ENCODE results near the gene FAIM2.

Gene FAIM2

DNA sequence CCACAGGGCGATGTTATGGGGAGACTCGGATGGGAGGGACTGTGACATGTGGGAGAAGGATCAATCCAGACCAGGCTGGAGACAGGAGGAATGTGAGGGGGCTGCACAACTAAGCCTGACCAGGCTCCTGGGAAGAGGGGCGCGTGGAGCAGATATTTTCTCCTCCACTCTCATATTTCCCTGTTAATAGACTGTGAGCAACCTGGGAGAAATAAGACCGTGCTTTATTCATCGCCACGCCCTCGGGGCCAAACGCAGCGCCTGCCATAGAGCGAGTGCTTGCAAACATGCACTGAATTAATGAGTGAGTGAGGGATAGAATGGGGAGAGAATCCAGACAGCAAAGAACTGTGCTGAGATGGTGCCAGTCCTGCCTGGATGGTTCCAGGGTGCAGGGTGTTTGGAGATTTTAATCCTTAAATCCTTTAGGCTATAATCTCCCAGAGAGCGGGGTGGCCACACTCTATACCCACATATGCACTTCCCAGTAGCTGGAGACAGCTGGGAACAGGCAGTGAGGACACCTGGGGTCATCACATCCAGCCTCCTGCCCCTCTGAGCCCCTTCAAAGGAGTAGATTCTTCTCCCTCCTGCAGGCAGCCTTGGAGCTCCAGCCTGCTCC is 13.6 kb upstream of the FAIM2 start:
- no peak for DNase-seq

DNA sequence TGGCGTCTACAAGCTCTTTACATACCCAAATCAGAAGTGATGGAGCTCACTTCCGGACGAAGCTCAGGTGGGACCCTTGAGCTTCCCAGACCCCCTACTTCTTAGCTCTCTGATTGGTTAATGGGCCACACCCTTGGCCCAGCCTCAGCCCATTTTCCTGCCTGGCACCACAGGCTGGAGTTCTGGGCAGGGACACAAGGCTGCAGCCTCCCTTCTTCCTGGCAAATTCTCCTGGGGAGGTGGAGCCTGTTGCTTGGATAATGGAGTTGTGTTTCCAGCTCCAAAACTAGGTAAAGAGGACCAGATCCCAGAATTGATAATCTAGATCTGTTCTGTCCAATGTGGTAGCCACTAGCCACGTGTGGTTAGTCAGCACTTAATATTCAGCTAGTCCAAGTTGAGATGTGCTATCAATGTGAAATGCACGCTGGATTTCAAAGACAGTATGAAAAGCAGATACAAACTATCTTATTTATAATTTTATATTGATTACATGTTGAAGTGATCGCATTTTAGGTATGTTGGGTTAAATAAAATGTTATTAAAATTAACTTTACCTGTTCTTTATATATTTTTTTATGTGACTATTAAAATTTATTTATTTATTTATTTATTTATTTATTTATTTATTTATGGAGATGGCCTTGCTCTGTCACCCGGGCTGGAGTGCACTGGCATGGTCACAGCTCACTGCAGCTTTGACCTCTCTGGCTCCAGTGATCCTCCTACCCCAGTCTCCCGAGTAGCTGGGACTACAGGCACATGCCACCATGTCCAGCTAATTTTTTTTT is 12.6 kb upstream of the FAIM2 start:
- peak in 1 of 2 experiments; percentile 31 for DNase-seq

DNA sequence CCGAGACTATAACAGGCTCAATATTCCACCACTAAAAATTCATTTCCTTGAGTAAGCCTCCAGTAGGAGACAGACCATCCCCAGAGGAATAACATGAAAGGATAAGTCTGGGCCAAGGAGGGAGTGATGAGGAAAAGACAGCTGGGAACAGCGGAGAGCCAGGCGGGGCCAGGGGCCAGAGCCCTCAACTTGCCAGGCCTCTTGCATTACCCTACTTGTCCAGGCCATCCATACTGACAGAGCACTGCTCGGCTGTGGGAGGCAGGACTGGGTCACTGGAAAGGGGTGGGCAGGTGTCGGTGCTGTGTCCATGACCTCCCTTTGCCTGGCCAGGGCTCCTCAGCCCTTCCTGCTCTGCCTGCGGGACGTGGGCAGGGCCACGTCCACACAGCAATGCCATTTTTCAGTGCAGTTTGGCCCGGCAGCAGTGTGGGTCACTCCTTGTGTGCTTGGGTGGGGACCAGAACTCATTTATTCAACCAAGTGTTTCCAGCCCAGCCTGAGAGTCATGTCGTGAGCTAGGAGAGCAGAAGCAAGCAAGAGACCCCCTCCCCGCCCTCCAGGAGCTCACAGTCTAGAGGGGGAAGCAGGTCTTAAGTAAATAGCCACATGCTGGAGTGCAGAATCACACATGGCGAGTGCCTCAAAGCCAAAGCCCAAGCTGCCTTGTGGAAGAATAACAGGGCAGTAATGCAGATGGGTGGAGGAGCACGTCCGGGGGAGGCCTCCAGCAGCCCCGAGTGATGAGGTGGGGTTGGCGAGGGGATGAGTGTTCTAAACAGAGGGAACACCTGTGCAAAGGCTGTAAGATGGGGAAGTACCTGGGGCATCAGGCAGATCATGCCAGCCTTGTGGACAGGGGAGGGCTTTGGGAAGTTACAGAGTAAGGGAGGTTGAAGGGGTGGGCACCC is 8.9 kb upstream of the FAIM2 start:
- DNase-seq: no peak

DNA sequence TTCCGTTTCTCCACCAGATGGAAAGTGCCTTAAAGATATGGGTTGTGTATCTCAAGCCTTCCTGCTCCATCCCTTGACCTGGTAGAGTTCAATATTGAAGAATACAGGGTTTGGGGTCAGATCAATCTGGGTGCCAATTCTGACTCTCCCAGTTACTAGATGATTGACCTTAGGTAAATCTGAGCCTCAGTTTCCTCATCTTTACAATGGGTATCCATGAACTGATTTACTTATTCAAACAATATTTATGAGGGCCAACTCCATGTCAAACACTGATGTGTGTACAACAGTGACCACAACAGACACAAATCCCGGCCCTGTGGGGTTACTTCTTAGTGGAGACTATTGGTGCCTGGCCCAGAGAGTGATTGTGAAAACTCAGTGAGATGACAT is 7.5 kb upstream of the FAIM2 start:
- DNase-seq: no peak

DNA sequence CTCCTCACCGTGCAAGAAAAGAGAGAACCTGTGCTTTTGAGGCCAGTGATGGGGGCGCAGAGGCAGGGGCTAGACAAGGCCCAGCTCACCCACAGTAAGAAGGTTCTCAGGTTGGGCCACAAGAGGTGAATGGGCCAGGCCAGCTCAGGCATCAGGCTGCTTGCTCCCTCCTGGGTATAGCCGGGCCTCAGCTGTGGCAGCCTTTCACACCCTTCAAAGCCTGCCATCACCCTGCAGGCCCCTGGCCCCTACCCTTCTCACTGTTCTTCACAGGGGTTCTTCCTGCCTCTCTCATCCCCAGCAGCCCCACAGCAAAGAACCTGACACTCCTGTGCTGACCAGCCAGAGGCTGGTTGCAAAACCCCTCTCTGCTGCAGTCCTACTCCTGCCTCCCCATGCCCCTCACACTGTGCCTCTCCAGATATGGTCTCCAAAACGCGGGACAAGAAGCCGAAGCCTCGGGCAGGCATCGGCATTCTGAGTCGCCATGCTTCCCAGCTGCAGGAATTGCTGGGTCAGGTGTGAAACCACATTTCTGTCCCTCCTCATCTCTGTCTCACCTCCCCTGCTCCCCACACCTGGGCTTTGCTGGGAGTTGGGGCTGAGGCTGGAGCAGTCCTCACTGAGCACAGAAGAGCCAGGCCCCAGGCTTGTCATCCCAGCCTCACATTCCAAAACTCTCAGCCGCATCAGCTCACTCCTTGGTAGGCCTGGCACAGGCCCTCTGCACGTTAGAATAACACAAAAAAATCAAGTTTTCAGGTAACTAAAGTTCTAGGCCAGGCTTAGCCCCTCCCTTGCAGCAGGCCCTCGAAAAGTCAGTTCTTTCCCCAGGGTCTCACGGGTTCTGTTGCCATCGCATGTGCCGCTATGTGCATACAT is 6.9 kb upstream of the FAIM2 start:
- DNase-seq: no peak

DNA sequence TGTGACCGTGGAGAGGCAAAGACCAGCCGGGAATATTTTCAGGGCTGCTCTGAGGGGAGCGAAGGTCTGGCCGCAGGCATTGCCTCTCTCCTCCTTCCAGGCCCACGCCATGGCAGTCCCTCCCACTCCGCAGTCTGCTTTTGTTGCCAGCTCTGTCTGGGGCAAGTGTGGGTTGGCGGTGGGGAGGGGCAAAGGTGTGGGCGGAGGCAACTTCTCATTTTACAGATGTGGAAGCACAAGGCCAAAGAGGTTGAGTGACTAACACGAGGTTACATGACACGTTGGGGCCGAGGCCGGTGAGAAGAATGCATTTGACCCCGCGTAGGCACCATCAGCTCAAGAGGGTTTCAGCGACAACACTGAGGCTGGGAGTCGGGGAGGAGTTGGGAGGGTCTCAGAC is 6.1 kb upstream of the FAIM2 start:
- no peak for DNase-seq

DNA sequence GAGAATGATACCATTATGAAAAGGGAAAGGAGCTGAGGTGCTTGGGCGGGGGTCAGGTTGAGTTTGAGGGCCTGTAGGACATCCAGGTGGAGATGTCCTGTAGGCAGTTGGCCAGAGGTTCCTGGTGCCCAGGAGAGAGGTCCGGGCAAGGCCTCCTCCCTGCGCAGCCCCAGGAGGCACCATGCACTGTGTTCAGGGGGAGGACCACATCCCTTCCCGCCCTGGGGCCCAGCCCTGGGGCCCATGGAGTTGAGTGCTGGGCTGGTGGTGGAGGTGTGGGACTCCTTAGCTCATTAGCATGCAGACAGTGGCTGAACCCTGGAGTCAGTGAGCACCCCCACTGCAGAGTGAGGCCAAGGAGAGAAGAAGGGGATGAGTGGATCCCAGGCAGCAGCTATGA is 5.7 kb upstream of the FAIM2 start:
- DNase-seq: no peak

DNA sequence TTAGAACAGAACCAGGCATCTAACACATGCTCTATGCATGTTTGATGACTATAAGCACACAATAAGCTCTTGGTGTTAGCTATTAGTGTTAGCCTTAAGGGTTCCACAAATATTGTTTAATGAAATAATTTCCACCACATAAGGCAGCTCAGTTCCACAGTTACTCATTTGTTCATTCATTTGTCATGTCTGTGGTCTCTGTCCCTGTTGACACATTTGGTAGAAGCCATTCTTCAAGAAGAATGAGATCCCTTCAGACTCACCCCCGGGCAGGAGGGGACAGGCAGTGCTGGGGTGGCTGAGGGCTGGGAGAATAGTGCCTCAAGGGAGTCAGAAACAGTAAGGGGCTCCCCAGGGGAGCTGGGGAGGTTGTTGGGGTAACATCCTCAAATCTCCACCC is 3.7 kb upstream of the FAIM2 start:
- no peak for DNase-seq

DNA sequence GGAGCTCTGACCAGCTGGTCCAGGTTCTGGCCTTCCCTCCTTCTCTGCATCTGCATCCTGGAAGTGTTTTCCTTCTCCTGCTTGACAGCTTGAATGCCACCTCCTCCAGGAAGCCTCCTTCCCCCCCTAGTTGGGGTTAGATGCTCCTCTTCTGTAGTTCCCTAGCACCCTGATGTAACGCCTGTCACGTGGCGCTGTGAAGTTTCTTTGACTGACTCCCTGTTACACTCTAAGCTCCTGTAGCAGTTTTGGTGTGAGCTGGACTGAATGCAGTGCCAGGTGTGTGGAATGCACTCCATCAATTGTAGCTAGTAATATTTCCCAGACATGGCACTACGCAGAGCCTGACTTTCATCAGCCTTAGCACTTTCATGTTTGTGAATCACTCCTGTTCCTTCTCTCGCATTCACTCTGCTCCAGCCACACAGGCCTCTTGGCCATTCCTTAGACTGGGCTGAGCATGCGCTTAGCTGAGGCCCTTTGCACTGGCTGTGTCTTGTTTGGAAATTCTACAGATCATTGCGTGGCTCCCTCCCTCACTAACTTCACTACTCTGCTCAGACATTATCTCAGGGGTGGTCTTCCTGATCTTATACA is 2.1 kb upstream of the FAIM2 start:
- DNase-seq: no peak

DNA sequence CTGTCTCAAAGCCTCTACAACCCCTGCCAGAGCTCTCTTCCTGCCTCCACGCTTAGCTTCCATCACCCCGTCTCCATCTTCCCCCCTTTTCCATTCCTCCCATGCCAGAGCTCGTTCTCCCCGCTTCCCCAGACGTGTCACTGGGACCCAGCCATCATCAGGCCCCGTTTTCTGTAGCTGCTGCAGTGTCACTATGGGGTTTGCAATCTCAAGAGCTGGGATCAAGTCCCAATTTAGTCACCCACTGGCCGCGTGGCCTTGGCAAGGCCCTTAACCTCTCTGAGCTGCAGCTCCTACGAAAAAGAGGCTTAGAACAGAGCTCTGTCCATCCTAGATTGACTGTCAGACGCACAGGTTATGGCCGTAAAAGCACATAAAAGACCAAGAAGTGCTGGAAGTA is 901 bp upstream of the FAIM2 start:
- DNase-seq: no peak

DNA sequence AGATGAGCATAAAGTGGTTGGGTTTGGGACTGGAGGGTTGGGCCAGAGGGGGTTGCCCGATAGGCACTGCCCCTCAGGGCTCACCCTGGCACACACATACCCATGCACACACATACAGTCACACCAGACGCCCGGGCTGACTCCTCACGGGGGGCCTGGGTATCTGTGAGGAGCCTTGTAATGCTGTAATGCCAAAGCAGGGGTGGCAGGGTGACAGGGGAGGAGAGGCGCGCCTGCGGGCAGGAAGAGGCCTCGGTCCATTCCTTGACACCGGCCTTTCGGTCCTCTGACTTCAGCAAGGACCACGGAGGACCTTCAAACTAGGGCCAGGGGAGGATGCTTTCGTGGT is 375 bp downstream of the FAIM2 start:
- DNase-seq: no peak

DNA sequence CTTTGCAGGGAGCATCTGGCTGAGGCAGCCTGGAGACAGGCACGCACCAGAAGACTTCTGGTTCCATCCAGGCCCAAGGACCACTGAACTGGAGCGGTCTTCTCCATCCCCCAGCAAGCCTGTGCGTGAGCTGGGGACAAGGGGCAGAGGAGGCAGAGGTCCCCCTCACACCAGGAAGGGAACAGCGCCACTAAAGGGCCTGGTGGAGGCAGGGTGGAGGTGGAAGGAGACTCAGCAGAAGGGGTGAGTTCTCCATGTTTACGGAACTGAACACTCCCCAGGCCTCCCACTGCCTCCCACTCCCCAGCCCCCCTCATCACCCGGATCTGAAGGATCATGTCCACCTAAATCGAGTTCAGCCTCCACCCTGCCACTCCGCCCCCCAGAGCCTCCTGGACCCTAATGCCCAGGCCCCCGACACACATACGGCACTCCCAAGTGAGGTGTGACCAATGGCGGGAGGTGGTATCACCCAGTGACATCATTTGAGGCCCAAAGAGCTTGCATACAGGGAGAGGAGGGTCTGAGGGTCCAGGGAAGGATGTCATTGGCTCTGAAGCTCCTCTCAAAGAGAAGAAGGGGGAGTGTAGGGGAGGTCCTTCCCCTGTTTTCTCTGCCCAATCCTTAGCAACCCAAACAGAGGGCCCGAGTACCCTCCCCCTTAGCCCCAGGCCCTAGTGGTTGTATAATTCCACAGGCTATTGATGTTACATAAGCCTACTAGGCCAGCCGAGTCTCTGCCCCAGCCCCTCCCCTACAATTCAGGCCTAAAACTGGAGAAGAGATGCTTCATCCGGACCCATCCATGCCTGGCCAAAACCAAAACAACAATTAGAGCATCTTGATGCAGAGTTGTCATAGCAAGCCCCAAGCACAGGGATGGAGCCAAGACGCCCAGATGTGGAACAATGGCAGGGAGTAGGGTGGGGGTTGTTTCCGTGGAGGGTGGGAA is 1.0 kb downstream of the FAIM2 start:
- no peak for DNase-seq

DNA sequence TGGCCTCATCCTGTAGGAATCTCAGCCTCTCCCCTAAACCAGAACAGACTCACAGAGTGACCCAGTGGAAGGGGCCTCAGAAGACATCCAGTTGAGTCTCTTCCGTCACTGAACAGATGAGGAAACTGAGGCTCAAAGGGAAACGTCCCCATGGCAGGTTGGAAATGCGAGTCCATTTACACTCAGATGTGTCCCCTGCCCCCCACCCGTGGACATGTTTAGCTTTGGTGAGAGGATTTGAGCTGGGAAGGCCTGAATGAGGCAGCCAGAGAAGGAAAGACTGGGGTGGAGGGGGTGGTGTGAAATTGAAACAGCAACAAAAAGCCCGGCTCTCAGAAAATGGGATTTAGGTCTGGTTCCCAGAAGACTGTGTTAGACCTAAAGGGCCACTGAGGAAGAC is 1.7 kb downstream of the FAIM2 start:
- no peak for DNase-seq

DNA sequence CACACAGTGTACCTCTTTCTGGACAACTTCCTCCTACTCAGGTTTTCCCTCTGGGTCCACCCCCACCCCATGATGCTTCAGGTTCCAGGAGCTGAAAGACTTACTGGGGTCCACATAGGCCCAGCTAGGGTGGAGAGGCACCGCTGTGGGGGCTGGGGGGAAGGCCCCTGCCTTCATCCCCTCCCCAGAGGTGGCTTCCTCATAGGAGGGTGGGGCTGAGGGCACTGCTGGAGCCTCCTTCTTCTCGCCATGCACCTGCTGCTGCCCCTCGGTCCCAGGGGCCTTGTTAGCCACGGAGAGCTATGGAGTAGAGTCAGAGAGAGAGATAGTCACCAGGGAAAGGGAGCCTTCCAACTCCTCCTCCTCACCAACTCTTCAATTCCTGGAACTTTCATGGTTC is 2.7 kb downstream of the FAIM2 start:
- DNase-seq: no peak

DNA sequence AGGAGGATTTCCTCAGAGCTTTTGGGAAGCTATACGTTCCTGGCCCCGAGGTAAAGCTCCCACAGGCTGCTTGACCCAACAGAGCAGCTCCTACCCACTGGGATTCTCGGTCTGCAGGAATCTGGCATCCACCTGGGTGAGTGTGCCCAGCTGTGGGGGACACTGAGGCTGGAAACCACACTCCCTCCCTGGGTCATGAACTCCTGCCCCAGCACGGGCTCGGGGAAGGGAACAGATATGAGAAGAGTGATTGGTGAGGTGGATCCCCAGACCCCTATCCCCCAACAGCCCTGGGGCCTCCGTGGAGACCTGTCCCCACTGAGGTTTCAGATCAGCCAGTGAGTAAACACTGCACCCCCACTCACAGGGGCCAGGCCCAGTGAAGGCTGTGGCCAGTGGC is 3.3 kb downstream of the FAIM2 start:
- DNase-seq: no peak

DNA sequence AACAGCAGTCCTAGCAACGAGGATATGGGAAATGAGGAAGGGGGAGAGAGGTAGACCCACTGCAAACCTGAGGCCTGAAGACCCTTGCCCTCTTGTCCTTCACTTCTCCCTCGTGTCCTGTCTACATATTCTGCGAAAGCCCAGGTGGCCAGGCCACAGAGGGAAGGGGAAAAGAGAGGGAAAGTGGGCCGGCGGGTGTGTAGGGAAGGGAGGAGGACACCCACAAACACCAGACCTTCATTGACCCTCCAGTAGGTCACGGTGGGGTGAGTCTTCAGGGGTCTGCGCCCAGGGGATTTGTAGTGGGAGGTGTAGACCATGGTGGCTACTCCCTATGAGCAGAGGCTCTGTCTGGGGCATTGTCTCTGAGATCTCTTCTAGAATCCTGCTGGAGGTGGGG is 3.8 kb downstream of the FAIM2 start:
- no peak for DNase-seq

DNA sequence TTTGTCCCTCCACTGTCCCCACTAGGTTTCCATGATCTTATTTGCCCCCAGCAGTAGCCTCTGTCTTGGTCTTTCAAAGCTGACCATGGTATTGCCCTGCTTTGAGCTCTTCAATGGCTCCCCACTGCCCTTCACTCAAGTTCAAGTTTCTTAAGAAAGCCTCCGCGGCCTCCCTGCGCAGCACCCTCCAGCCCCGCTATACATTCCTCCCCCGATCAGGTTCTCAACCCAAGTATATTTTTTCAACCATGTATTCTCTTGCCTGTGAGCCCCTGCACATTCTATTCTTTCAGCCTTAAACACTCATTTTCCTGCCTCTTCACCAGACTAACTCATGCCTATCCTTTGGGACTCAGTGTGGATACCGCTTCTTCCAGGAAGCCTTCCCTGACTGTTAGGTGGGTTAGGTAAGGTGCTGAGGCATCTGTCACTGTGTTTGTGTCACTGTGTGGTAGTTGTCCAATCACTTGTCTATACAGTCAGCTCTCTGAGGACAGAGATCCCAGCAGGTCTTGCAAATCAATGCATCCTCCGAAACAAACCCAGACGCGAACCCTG is 4.3 kb downstream of the FAIM2 start:
- no peak for DNase-seq

DNA sequence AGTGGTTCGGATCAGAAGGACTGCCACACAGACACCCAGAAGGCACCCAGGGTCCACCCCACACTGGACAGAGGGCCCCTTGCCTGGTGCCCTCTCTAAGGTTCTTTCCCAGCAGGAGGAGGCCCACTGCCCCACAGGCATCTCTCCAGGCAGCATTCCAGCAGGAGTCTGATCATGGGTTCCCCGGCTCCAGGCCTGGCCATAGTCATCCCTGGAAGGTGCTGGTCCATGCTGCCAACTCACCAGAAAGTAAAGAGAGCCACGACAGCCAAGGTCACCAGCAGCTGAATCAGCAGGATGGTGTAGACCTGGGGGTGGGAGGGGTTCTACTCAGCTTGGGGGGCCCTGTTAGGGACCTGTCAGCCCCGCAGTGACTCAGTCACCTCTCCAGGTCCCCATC is 6.4 kb downstream of the FAIM2 start:
- no peak for DNase-seq

DNA sequence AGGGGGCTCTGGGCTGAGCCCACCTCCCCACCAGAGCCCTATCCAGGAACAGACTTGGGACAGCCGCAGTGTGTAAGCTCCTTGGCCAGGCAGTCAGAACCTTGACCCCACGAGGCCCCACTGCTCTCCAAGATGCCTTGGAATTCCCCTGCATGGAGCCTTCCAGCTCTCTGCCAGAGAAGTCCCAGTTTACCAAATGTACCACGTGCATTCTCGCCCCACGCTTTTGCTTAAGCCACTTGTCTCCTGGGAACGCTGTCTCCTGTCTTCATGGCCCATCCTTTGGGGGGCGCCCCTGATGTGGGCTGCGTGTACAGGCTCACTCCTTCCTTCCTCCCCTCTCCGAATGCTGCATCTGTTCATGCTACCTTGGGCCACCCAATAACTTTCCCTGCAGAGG is 7.9 kb downstream of the FAIM2 start:
- no peak for DNase-seq

DNA sequence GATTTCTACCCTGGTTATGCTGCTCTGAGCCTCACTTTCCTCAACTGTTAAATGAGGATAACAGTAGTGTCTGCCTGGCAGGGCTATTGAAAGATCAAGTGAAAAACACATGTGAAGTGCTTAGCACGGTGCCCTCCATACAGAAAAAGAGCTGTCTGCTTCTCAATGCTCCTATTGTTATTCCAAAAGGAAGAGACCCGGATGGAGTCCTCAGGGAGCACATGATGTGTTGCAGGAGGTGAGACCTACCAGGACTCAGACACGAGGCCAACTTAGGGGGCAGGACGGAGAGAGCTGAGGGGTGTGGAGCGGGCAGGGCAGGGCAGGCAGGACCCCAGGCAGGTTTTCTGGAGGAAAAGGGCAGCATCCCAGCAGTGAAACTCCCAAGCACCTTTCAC is 8.9 kb downstream of the FAIM2 start:
- no peak for DNase-seq
